ENCODE results near the gene HDGF. TPM values are rescaled to one million over a fixed set of nuclear protein-coding genes. Genes with fewer than 3 reads are reported as not detected.

Gene HDGF
- total RNA-seq, 4 donors from 2014 or later: 147 to 162 (median 148) TPM

DNA sequence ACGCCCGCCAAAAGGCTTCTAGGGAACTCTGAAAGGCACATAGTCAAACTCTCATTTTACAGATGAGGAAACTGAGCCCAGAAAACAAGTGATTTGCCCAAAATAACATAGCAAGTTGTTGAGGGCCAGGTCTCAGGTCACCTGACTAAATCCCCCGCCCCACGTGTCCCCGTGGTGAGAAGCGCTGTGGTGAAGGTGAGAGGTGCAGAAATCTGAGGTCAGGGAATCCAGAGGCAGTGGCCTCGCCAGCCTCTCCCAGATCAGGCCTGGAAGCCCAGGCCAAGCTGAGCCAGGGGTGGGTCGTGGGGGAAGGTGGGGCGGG is 5.1 kb downstream of the HDGF start:
- no peak for TF ChIP-seq CTCF (IDR thresholded peaks at IDR 0.05)
- TF ChIP-seq POLR2A (IDR thresholded peaks at IDR 0.05): no peak
- intact Hi-C loops (cut with DNase I): no loop called here
- peaks cover 47 to 52% of the 10 kb centered on the region in 2 donors for H3K4me1 ChIP-seq

DNA sequence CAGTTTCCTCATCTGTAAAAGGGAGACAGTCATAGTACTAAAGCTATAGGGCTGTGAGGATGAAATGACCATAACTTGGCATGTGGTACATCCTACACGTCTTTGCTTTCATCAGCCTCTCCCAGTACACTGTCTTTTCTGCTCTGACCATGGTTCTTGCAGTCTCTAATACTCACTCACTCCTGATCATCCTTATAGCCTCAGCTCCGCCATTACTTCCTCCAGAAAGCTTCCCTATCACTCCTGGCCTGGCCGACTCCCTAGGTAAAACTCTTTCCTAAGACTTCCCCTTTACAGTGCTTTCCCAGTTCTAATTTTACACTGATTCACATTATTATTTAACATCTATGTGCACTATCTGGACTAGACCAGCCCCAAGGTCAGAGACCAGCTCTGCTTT is 5.6 kb downstream of the HDGF start:
- Histone ChIP-seq H3K4me3 (replicated peaks in 1 of 3) (peak overlapping the region in 1 of 3 donors; percentile 99), H3K36me3 (peaks cover 9 to 18% of the 10 kb centered on the region in 2 donors), H3K27ac (peak overlapping the region; percentile 93 to 100 (median 99)), H3K27me3 (no peaks in the 10 kb centered on the region), H3K9me3 (no peaks in the 10 kb centered on the region), H3K4me1 (peaks cover 48 to 52% of the 10 kb centered on the region in 2 donors)
- TF ChIP-seq POLR2A (IDR thresholded peaks at IDR 0.05): no peak
- TF ChIP-seq CTCF (IDR thresholded peaks at IDR 0.05): no peak
- no peak for DNase-seq
- intact Hi-C loops (cut with DNase I): no loop called here
- 81 to 82% methylated on average over 3 of the region's 3 CpGs for WGBS, 2 donors

More for the DNA sequence above, 5.1 kb downstream of the HDGF start:
- Histone ChIP-seq H3K9me3 (no peaks in the 10 kb centered on the region), H3K27me3 (no peaks in the 10 kb centered on the region), H3K27ac (peak overlapping the region; percentile 93 to 100 (median 99)), H3K36me3 (peaks cover 9 to 18% of the 10 kb centered on the region in 2 donors), H3K4me3 (replicated peaks in 1 of 3) (peak overlapping the region in 1 of 3 donors; percentile 99)
- no peak for DNase-seq
- 54 to 62% methylated on average over 7 to 9 of the region's 9 CpGs for WGBS, 2 donors

DNA sequence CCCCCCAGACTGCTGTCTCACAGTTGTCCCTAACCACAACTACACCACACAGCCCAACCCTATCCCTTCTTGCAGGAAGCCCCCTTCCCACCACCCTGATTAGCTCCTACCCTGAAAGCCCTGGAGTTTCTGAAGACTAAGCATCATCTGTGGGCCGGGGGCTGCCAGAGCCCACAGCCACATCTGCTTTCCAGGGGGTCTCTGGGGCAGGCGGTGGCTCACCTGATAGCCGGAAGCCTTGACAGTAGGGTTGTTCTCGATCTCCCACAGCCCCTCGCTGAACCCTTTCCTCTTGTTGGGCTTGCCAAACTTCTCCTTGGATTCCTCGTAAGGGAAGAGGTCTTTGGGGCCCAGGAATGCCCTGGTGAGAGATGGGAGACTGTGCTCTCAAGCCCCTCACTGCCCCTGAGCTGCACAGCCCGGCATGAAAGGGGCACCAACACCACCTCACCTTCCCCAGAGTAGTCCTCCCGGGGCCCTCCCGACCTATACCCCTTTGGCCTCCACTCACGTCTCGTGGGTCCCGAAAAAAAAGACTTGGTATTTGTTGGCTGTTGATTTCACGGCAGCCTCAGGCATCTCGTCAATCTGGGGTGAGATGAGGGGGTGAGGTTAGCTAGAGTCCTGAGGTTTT is 6.6 kb downstream of the HDGF start:
- TF ChIP-seq CTCF (IDR thresholded peaks at IDR 0.05) (no peak), POLR2A (IDR thresholded peaks at IDR 0.05) (no peak)
- 88 to 90% methylated on average over 8 to 14 of the region's 14 CpGs for WGBS, 2 donors
- no peak for DNase-seq
- Histone ChIP-seq H3K27me3 (no peaks in the 10 kb centered on the region), H3K9me3 (no peaks in the 10 kb centered on the region), H3K4me3 (replicated peaks in 1 of 3) (no peak overlapping the region), H3K4me1 (peaks cover 51 to 55% of the 10 kb centered on the region in 2 donors), H3K27ac (peak overlapping the region in 1 of 3 donors; percentile 93), H3K36me3 (peaks cover 9 to 18% of the 10 kb centered on the region in 2 donors)
- intact Hi-C loops (cut with DNase I): no loop called here

GRCh38 chr1:156744344-156744743 is 7.1 kb downstream of the HDGF start:
- no peaks in the 10 kb centered on the region for H3K9me3 ChIP-seq
- intact Hi-C loops (cut with DNase I): no loop called here
- H3K36me3 ChIP-seq: peaks cover 9 to 18% of the 10 kb centered on the region in 2 donors
- no peak for DNase-seq
- no peak overlapping the region for H3K4me3 ChIP-seq (replicated peaks in 1 of 3)
- H3K27me3 ChIP-seq: no peaks in the 10 kb centered on the region
- peaks cover 47 to 50% of the 10 kb centered on the region in 2 donors for H3K4me1 ChIP-seq
- WGBS, 2 donors: 76 to 79% methylated on average over 7 to 12 of the region's 12 CpGs
- TF ChIP-seq POLR2A (IDR thresholded peaks at IDR 0.05) (no peak), CTCF (IDR thresholded peaks at IDR 0.05) (no peak)
- no peak overlapping the region for H3K27ac ChIP-seq

DNA sequence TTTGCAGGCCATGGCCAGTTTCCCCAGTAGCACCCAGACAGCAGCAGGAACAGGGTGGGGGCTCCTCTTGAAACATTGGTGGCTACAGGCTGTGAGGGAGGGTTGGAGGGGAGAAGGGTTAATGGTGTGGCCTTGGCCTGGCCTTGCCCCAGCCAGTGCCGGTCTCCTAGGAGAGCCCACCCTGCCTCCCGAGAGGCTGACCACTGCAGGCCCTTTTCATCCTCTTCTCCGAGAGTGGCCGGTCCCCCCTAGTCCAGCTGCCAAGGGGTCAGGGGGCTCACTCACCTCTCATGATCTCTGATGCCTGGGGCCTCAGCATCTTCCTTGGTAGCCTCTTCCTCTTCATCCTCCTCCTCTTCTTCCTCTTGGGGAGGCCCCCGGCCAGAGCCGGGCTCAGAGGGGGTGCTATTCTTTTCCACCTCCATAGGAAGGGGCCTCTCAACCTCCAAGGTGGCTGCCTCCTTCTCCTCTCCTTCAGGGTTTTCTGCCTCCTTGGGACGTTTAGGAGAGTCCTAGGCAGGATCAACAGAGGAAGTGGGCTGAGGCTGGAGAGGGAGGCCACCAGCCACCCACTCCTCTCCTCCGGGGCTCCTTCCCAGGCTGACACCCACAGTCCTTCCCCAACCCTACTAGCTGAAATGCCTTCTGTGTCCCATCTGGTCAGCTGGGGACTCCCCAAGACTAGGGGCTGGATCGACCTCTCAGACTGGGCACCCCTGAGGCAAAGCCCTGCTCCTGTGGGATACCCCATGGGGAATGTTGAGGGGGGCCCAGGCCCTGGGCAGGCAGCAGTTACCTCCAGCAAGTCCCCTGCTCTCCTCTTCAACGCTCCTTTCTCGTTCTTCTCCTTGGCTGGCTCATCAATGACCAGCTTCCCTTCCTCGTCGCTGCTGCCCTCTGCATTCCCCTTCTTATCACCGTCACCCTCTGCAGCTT is 7.8 kb downstream of the HDGF start:
- no peak for DNase-seq
- Histone ChIP-seq H3K36me3 (peaks cover 9 to 18% of the 10 kb centered on the region in 2 donors), H3K9me3 (no peaks in the 10 kb centered on the region), H3K4me1 (peaks cover 40 to 43% of the 10 kb centered on the region in 2 donors), H3K27me3 (no peaks in the 10 kb centered on the region), H3K4me3 (replicated peaks in 1 of 3) (no peak overlapping the region), H3K27ac (no peak overlapping the region)
- no peak for TF ChIP-seq POLR2A (IDR thresholded peaks at IDR 0.05)
- TF ChIP-seq CTCF (IDR thresholded peaks at IDR 0.05): no peak
- intact Hi-C loops (cut with DNase I): no loop called here
- 86 to 88% methylated on average over 14 of the region's 14 CpGs for WGBS, 2 donors
